ENCODE data around the gene HNF1B.
"Not testable (repeated sequence)": the region's sequence is repeated elsewhere in the genome, so short reads cannot be mapped to it uniquely, and the experiment has no call there.

HNF1B gene

GRCh38 chr17:37691807-37692206 is 53.1 kb downstream of the HNF1B start:
- Histone ChIP-seq H3K27ac (peak overlapping the region; percentile 61), H3K4me3 (ENCODE audit: low read depth, low read length) (no peak overlapping the region), H3K36me3 (no peaks in the 10 kb centered on the region), H3K27me3 (ENCODE audit: insufficient read depth, low read depth, severe bottlenecking) (no peaks in the 10 kb centered on the region), H3K9me3 (ENCODE audit: severe bottlenecking) (no peaks in the 10 kb centered on the region)
- no peak for TF ChIP-seq CTCF (IDR thresholded peaks at IDR 0.05; ENCODE audit: low read depth, low read length)
- DNase-seq: peak; percentile 74

- H3K27ac ChIP-seq: no peak overlapping the region
- H3K27me3 ChIP-seq (ENCODE audit: insufficient read depth, low read depth, severe bottlenecking): no peaks in the 10 kb centered on the region
- no peak overlapping the region for H3K4me3 ChIP-seq (ENCODE audit: low read depth, low read length)
- no peak for TF ChIP-seq CTCF (IDR thresholded peaks at IDR 0.05; ENCODE audit: low read depth, low read length)
- H3K9me3 ChIP-seq (ENCODE audit: severe bottlenecking): no peaks in the 10 kb centered on the region
- DNase-seq: no peak
- no peaks in the 10 kb centered on the region for H3K36me3 ChIP-seq
Measured at GRCh38 chr17:37689317-37689716, 55.5 kb downstream of the HNF1B start.

GRCh38 chr17:37683454-37683984 is 61.3 kb downstream of the HNF1B start:
- no peak for DNase-seq
- Histone ChIP-seq H3K27ac (no peak overlapping the region), H3K4me3 (ENCODE audit: low read depth, low read length) (no peak overlapping the region), H3K36me3 (no peaks in the 10 kb centered on the region), H3K9me3 (ENCODE audit: severe bottlenecking) (peaks cover 3% of the 10 kb centered on the region), H3K27me3 (ENCODE audit: insufficient read depth, low read depth, severe bottlenecking) (no peaks in the 10 kb centered on the region)
- no peak for TF ChIP-seq CTCF (IDR thresholded peaks at IDR 0.05; ENCODE audit: low read depth, low read length)

GRCh38 chr17:37682007-37682406 is 62.9 kb downstream of the HNF1B start:
- DNase-seq: no peak
- peaks cover 5% of the 10 kb centered on the region for H3K9me3 ChIP-seq (ENCODE audit: severe bottlenecking)
- no peak for TF ChIP-seq CTCF (IDR thresholded peaks at IDR 0.05; ENCODE audit: low read depth, low read length)
- H3K36me3 ChIP-seq: no peaks in the 10 kb centered on the region
- H3K4me3 ChIP-seq (ENCODE audit: low read depth, low read length): no peak overlapping the region
- H3K27ac ChIP-seq: no peak overlapping the region
- no peaks in the 10 kb centered on the region for H3K27me3 ChIP-seq (ENCODE audit: insufficient read depth, low read depth, severe bottlenecking)

GRCh38 chr17:37679995-37680394 is 64.9 kb downstream of the HNF1B start:
- H3K27me3 ChIP-seq (ENCODE audit: insufficient read depth, low read depth, severe bottlenecking); DNase-seq; H3K4me3 ChIP-seq (ENCODE audit: low read depth, low read length); H3K9me3 ChIP-seq (ENCODE audit: severe bottlenecking); H3K36me3 ChIP-seq; H3K27ac ChIP-seq: not testable (repeated sequence)

GRCh38 chr17:37678036-37678435 is 66.8 kb downstream of the HNF1B start:
- DNase-seq: no peak
- H3K27me3 ChIP-seq (ENCODE audit: insufficient read depth, low read depth, severe bottlenecking): no peaks in the 10 kb centered on the region
- peaks cover 5% of the 10 kb centered on the region for H3K9me3 ChIP-seq (ENCODE audit: severe bottlenecking)
- TF ChIP-seq CTCF (IDR thresholded peaks at IDR 0.05; ENCODE audit: low read depth, low read length): no peak
- H3K4me3 ChIP-seq (ENCODE audit: low read depth, low read length): no peak overlapping the region
- H3K36me3 ChIP-seq: no peaks in the 10 kb centered on the region
- H3K27ac ChIP-seq: no peak overlapping the region
